Calu3 (cell line): Measurements from ENCODE around the gene REG4. TPM values are rescaled to one million over a fixed set of nuclear protein-coding genes. Genes with fewer than 3 reads are reported as not detected.
"Not testable (repeated sequence)": the region's sequence is repeated elsewhere in the genome, so short reads cannot be mapped to it uniquely, and the experiment has no call there.

Source experiments
- Bru-seq: library from RNA; stranded (reverse); fragments of 400-500 nt; gene quantifications from one replicate; lab custom pipeline; 2021; lab: Mats Ljungman, UMichigan
- BruChase-seq, 2 experiments: library from RNA; stranded (reverse); fragments of 400-500 nt; gene quantifications; one replicate each; lab custom pipeline; 2021; lab: Mats Ljungman, UMichigan
- BruUV-seq: library from RNA; stranded (reverse); fragments of 400-500 nt; replicated peaks from 2 replicates; lab custom pipeline; 2021; lab: Mats Ljungman, UMichigan
- CTCF ChIA-PET: fragments of 300-600 bp; sonication (Branson Sonifier 250); formaldehyde crosslinking; loops from one replicate; lab custom pipeline; 2022; ENCODE audit warnings: antibody characterized with exemption; lab: Charles Lee
- DNase-seq: peaks from one replicate; pipeline ENCODE4 v3.0.0; 2022
- H3K27ac Mint-ChIP-seq: one replicate; pipeline ENCODE4 v1.8.0; 2022; ENCODE audit warnings: mixed read lengths; ENCODE audit not compliant: unreplicated experiment
- H3K27me3 Mint-ChIP-seq: one replicate; pipeline ENCODE4 v1.8.0; 2022; ENCODE audit warnings: mixed read lengths; ENCODE audit not compliant: unreplicated experiment
- H3K36me3 Mint-ChIP-seq: one replicate; pipeline ENCODE4 v1.8.0; 2022; ENCODE audit warnings: mild to moderate bottlenecking, moderate library complexity, mixed read lengths; ENCODE audit not compliant: insufficient read depth, unreplicated experiment
- H3K4me1 Mint-ChIP-seq: one replicate; pipeline ENCODE4 v1.8.0; 2022; ENCODE audit warnings: mild to moderate bottlenecking, low read depth, mixed read lengths; ENCODE audit not compliant: unreplicated experiment
- H3K4me3 Mint-ChIP-seq: one replicate; pipeline ENCODE4 v1.8.0; 2022; ENCODE audit warnings: mild to moderate bottlenecking, low read depth, moderate library complexity, mixed read lengths; ENCODE audit not compliant: unreplicated experiment
- H3K9me3 Mint-ChIP-seq: one replicate; pipeline ENCODE4 v1.8.0; 2022; ENCODE audit warnings: low read depth, mixed read lengths; ENCODE audit not compliant: unreplicated experiment
- intact Hi-C: fragments of 100-400 bp; cut with micrococcal nuclease; formaldehyde crosslinking; loops from one replicate; pipeline ENCODE4 v1.10.0; 2022; ENCODE audit not compliant: unreplicated experiment
- long read RNA-seq: library from polyadenylated mRNA; stranded (forward); transcript quantifications from one replicate; pipeline ENCODE4 v2.0.0, GENCODE V29; 2022
- total RNA-seq: library from RNA; stranded (reverse); gene quantifications from 2 replicates; pipeline ENCODE4 v1.2.3, GENCODE V29; 2022
- TF ChIP-seq, protein P1 (sequence below): fragments of 200-600 bp; IDR thresholded peaks from one replicate; pipeline ENCODE4 v1.8.0; 2022; ENCODE audit warnings: antibody characterized with exemption; ENCODE audit not compliant: unreplicated experiment

REG4 gene
- total RNA-seq (not detected in 2 replicates), Bru-seq, nascent RNA (not detected), BruChase-seq, experiment 1, labeled RNA remaining after a 6-hour chase (not detected), BruChase-seq, experiment 2, labeled RNA remaining after a 2-hour chase (not detected)
- long read RNA-seq, result 0 reads

DNA sequence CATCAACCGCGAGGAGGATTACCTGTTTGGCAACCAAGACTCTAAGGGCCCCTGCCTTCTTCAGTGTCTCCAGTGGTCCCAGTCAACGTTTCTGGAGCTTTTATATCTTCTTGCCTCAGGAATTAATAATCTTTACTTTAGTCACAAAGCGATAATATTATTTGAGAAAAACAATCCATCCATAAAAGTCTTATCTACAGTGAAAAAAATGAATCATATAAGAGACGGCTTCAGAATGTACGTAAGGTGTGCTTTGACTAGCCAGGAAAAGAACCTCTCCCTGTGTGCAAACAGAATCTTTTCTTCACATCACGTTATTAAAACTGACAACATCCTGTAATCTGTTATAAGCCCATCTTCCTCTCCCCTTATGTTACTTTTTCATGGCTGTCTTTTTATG is at the start of gene REG4:
REG4 (minus strand) TSS at position 74 of the 400 bp plus-strand sequence. CDS start 2,691 bp downstream, outside the sequence.
- Mint-ChIP-seq H3K4me3 (no peak within 1 kb of the TSS), H3K27ac (no peak within 1 kb of the TSS)
- intact Hi-C loops, result no loop called here

DNA sequence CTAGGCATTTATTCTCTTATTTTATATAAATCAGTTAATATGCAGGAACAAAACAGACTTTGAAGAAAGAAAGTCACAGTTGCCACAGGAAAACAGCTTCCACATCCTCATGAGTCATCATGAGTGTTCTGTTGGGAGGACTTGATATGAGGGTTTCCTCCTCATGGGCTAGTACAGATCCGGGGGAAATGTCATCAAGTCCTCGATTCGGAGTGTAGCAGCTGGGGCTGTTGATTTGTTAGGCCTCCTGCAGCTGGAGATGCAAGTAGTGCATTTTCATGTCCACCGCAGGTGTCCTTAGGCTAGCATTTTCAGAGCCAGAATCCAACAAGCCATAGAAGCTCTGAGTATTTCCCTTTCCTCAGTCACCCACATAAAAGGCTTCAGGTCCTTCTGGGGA is 48.4 kb upstream of the REG4 start:
- intact Hi-C loops, result no loop called here

More for the DNA sequence above, at the start of gene REG4:
- no peak for DNase-seq
- Mint-ChIP-seq H3K9me3 (no peaks in the 10 kb centered on the region), H3K36me3 (no peaks in the 10 kb centered on the region), H3K27me3 (no peaks in the 10 kb centered on the region), H3K4me1 (peaks cover 12% of the 10 kb centered on the region)
- TF ChIP-seq, protein P1, sequence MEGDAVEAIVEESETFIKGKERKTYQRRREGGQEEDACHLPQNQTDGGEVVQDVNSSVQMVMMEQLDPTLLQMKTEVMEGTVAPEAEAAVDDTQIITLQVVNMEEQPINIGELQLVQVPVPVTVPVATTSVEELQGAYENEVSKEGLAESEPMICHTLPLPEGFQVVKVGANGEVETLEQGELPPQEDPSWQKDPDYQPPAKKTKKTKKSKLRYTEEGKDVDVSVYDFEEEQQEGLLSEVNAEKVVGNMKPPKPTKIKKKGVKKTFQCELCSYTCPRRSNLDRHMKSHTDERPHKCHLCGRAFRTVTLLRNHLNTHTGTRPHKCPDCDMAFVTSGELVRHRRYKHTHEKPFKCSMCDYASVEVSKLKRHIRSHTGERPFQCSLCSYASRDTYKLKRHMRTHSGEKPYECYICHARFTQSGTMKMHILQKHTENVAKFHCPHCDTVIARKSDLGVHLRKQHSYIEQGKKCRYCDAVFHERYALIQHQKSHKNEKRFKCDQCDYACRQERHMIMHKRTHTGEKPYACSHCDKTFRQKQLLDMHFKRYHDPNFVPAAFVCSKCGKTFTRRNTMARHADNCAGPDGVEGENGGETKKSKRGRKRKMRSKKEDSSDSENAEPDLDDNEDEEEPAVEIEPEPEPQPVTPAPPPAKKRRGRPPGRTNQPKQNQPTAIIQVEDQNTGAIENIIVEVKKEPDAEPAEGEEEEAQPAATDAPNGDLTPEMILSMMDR, result no peak
- no TSS peak for BruUV-seq
- CTCF ChIA-PET, result no interaction called here

DNA sequence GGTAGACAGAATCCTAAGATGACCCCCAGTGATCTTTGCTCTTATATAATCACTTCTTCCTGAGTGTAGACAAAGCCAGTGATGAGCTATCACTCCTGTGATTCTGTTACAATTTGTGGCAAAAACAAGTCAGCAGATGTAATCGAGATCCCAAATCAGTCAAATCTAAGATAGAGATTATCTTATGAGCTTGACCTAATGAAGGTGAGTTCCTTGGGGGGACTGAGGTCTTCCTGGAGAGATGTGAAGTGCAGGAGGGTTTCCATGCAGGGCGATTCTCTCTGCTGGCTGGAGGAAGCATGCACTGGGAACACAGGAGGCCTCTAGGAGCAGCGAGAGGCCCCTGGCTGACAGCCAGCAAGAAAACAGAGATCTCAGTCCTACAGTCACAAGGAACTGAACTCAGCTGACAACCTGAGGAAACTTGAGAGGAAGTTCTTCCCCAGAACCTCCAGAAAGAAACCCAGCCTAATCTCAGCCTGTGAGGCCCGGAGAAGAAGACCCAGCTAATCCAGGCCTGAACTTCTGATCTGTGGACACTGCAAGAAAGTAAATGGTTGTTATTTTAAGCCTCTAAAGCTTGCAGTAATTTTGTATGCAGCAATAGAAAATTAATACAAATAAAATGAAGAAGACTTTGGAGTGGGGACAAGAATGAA is 47.4 kb upstream of the REG4 start:
- DNase-seq, intact Hi-C loops, H3K36me3 Mint-ChIP-seq, H3K27me3 Mint-ChIP-seq, CTCF ChIA-PET, H3K9me3 Mint-ChIP-seq, BruUV-seq, H3K4me3 Mint-ChIP-seq: not testable (repeated sequence)
- Mint-ChIP-seq H3K4me1 (peaks cover 31% of the 10 kb centered on the region), H3K27ac (peak overlapping the region; percentile 52)

More for the DNA sequence above, 48.4 kb upstream of the REG4 start:
- H3K27me3 Mint-ChIP-seq, result no peaks in the 10 kb centered on the region
- no peak overlapping the region for H3K4me3 Mint-ChIP-seq
- no TSS peak for BruUV-seq
- H3K27ac Mint-ChIP-seq, result no peak overlapping the region
- TF ChIP-seq, protein P1, result no peak
- no peaks in the 10 kb centered on the region for H3K9me3 Mint-ChIP-seq
- peaks cover 31% of the 10 kb centered on the region for H3K4me1 Mint-ChIP-seq
- CTCF ChIA-PET, result interaction anchor here (1.3 kb wide), 1 partner anchor 116 kb away, joined by 3 read pairs; no protein-coding TSS in a partner anchor
- DNase-seq, result no peak
- H3K36me3 Mint-ChIP-seq, result no peaks in the 10 kb centered on the region

DNA sequence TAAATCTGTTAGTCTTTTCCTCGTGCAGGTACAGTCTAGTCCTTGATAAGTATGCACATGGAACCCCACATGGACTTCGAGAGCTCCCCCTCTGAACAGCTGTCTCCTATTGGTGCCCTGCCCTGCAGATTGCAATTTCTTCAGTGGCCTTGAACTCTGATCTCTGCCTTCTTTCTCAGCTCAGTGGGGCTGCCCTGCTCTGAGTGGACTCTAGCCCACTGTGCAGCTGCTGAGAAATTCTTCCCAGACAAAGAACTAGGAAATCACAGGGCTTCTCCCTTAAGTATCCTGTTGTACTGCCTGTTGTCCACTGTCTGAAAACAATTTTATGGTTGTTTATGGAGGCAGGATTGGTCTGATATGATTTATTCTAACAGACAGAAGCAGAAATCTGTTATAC is 46.9 kb upstream of the REG4 start:
- CTCF ChIA-PET, result no interaction called here
- no TSS peak for BruUV-seq
- Mint-ChIP-seq H3K27ac (peak overlapping the region; percentile 52), H3K9me3 (no peaks in the 10 kb centered on the region), H3K4me3 (no peak overlapping the region), H3K4me1 (peaks cover 31% of the 10 kb centered on the region), H3K27me3 (no peaks in the 10 kb centered on the region), H3K36me3 (no peaks in the 10 kb centered on the region)
- intact Hi-C loops, result no loop called here
- TF ChIP-seq, protein P1, result no peak
- DNase-seq, result no peak

DNA sequence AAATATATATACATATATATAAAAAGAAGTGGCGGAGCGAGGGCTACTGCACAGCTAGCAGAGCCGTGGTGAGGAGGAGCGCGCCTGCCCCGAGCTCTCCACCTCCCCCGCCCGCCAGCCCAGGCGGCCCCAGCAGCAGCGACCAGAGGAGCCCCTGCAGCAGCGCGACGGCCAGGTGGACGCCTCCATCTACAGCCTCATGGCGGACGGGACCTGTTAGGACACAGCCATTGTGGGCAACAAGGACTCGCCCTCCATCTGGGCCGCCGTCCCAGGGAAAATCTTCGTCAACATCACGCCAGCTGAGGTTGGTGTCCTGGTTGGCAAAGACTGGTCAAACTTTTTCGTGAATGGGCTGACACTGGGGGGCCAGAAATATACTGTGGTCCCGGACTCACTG is 41.9 kb upstream of the REG4 start:
- H3K36me3 Mint-ChIP-seq, result no peaks in the 10 kb centered on the region
- intact Hi-C loops, result no loop called here
- no TSS peak for BruUV-seq
- H3K9me3 Mint-ChIP-seq, result no peaks in the 10 kb centered on the region
- H3K27me3 Mint-ChIP-seq, result no peaks in the 10 kb centered on the region
- TF ChIP-seq, protein P1, result no peak
- CTCF ChIA-PET, result no interaction called here
- H3K4me1 Mint-ChIP-seq, result peaks cover 12% of the 10 kb centered on the region
- no peak overlapping the region for H3K4me3 Mint-ChIP-seq
- H3K27ac Mint-ChIP-seq, result no peak overlapping the region
- no peak for DNase-seq
